Keratinocyte (primary cell): ENCODE measurements around the gene INSR.

ENCODE experiments used
- CTCF ChIP-seq, 3 experiments: IDR thresholded peaks in 1 of 3; conservative IDR thresholded peaks in 1 of 3; optimal IDR thresholded peaks in 1 of 3; 2 replicates in 2 of 3; 3 replicates in 1 of 3; pipeline versions ENCODE3 to v1.5.1; 2011; ENCODE audit warnings: low read length in 3 of 3, mild to moderate bottlenecking in 3 of 3, moderate library complexity in 2 of 3, control low read depth in 1 of 3, inconsistent platforms in 1 of 3; ENCODE audit not compliant: insufficient read depth in 2 of 3; ENCODE audit errors: extremely low read depth in 1 of 3
- EZH2 ChIP-seq: IDR thresholded peaks from one replicate; pipeline ENCODE4 v1.6.1; 2012; ENCODE audit warnings: inconsistent platforms, mild to moderate bottlenecking, low read length, moderate library complexity

GRCh38 chr19:7272856-7273578, 21.2 kb downstream of the INSR start:
- TF ChIP-seq CTCF (optimal IDR thresholded peaks at IDR 0.05 in 1 of 3, IDR thresholded peaks at IDR 0.05 in 1 of 3, conservative IDR thresholded peaks at IDR 0.05 in 1 of 3; ENCODE audit: extremely low read depth in 1 of 3, insufficient read depth in 2 of 3, low read length in 3 of 3) (no peak), EZH2 (no peak)
